GM20000 (cell line): ENCODE measurements around the gene TAPBP.

ENCODE experiments used
- DNase-seq: peaks from one replicate; pipeline ENCODE4 v3.0.0; 2012; ENCODE audit warnings: low spot score
- TF ChIP-seq, protein P1 (sequence below): IDR thresholded peaks from 2 replicates; pipeline ENCODE4 v1.5.1; 2012; ENCODE audit warnings: mild to moderate bottlenecking, control low read depth; ENCODE audit errors: extremely low read depth, missing control alignments

TAPBP gene

GRCh38 chr6:33317419-33317668, 3.5 kb upstream of the TAPBP start:
- DNase-seq, result no peak
- TF ChIP-seq, protein P1, sequence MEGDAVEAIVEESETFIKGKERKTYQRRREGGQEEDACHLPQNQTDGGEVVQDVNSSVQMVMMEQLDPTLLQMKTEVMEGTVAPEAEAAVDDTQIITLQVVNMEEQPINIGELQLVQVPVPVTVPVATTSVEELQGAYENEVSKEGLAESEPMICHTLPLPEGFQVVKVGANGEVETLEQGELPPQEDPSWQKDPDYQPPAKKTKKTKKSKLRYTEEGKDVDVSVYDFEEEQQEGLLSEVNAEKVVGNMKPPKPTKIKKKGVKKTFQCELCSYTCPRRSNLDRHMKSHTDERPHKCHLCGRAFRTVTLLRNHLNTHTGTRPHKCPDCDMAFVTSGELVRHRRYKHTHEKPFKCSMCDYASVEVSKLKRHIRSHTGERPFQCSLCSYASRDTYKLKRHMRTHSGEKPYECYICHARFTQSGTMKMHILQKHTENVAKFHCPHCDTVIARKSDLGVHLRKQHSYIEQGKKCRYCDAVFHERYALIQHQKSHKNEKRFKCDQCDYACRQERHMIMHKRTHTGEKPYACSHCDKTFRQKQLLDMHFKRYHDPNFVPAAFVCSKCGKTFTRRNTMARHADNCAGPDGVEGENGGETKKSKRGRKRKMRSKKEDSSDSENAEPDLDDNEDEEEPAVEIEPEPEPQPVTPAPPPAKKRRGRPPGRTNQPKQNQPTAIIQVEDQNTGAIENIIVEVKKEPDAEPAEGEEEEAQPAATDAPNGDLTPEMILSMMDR, result no peak

- TF ChIP-seq, protein P1, result no peak
- DNase-seq, result no peak
These were observed 2.9 kb upstream of the TAPBP start for GRCh38 chr6:33316603-33317418.

DNA sequence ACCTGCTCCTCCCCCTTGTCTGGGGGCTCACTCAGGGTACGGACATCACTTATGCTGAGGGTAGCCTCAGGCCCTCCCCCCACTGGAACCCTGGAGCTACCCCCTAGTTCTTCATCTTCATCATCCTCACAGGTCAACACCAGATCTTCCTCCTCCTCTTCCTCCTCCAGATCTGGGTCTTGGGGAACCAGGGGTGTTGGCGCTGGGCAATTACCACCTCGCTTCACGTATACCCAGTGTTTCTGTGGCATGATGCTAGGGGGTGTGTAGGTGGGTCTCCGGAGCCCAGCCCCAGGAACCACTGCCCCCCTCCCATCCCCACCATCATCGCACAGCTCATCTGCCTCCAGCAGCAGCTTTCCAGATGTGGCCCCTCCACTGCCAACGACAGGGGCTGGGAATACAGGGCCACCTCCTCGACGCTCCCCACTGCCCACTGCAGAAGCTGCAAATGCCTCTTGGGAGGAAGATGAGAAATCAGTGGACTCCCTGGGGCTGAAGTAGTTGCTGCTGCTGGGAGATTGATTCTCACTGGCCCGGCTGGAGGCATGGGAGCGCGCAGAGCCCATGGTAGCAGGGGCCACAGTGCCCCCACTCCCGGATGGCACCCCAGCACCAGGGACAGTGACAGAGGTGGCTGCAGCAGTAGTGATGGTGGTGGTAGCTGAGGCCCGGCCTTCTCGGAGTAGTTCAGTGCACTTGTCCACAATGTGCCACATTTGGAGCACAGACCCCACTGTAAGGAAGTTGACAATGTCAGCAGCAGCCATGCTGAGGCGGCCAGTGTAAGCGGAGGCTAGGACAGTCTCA, 2.1 kb upstream of the TAPBP start:
- DNase-seq, result no peak
- TF ChIP-seq, protein P1, result no peak

DNA sequence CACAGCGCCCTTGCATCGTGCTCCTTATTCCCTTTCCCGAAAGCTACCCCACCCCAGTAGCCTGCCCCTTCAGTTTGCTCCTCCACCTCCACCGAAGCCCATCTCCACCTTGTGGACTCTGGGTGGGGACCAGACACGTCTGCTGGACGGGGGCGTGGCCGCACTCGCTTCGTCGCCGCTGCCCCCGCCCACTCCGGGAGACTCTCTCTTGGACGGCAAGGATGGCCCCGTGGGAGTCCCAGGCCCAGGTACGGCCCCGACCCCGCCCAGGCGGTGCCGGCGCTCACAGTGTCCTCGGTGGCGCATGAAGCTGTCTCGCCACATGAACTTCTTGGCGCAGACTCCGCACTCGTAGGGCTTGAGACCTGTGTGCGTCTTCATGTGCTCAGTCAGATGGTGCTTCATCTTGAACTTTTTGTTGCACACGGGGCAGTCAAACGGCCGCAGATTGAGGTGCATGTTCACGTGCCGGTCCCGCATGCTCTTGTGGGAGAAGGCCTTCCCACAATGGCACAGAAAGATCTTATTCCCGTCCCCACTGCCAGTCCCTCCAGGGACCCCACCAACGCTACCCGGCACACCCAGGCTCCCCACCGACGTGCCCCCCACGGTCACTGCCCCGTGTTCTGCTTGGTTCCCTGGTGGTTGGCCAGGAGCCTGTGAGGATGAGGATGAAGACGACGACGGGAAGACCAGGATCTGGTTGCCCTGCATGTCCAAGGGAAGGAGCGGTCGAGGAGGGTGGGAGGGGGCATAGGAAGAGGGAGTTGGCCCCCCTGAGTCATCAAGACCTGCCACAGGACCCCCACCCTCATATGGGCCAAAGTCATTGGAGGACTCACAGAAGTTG, 1.3 kb upstream of the TAPBP start:
- DNase-seq, result peak; percentile 17
- TF ChIP-seq, protein P1, result no peak

DNA sequence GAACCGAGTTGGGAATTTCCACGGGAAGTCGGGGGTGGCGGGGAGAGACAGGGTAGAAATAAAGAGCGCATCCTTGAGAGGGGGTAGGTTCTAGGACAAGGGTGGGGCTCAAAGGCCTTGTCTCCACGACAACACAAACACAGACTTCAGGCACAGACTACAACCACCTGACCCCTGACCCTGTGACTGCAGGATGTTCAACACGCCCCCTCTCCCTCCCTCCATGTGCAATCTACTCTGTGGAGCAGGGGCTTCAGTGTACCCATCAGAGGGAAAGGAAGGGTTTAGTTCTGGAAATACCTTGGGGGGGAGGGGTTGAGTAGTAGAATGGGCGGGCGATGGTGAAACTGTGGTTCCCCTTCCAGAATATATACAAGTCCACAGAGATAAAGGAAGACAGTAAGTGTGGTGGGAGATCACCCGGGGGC, 651 bp upstream of the TAPBP start:
- DNase-seq, result peak; percentile 75
- TF ChIP-seq, protein P1, result no peak

DNA sequence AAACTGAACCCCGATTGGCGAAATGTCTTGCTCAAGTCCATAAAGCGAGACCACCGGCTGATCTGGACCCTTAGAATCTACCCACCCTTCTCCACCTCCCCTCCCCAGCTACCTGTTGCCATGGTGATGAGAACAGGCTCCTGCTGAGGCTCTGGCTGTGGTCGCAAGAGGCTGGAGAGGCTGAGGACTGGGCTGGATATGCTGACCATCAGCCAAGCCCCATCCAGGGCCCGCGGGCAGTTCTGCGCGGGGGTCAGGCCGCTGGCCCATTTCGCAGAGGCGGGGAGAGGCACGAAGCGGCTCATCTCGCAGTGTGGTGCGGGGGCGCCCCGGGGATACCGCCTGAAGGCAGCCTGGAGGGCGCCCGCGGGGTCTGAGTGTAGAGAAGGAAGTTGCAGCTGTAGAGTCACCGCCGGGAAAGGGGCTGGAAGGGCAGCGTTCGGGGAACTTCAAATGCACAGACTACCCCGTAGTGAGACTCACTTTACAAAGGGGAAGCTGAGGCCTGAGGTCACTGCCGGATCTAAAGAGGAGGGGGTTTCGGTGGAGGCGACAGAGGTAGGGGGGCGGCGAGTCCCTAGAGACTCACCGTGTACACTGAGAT, 671 bp downstream of the TAPBP start:
- peak; percentile 61 for DNase-seq
- TF ChIP-seq, protein P1, result no peak
